Measurements from ENCODE around the gene CPEB4.

GRCh38 chr5:174010365-174010764, 122.2 kb downstream of the CPEB4 start:
- TF ChIP-seq ZBTB49 (CRISPR knock-in tag; IDR thresholded peaks at IDR 0.05; ENCODE audit: borderline replicate concordance) (no peak), ZNF12 (CRISPR knock-in tag; IDR thresholded peaks at IDR 0.05) (no peak), CREB1 (IDR thresholded peaks at IDR 0.05) (no peak), CREB1 (CRISPR knock-in tag; IDR thresholded peaks at IDR 0.05) (no peak), POLR2A (conservative IDR thresholded peaks at IDR 0.05) (no peak)
